Heart right ventricle (tissue), 16 donors: ENCODE measurements around the gene FRMD5. TPM values are rescaled to one million over a fixed set of nuclear protein-coding genes. Genes with fewer than 3 reads are reported as not detected.
A peak's percentile ranks its signal among the peaks of the same experiment; 100 is the strongest.

ENCODE experiments used
- ATAC-seq, 8 donors: fragments of 200-7000 bp; cut with Tn5 transposase; one replicate each; pipeline ENCODE4 v1.9.1; 2020; ENCODE audit warnings: mild to moderate bottlenecking in 8 of 8, moderate library complexity in 8 of 8, moderate number of reproducible peaks in 1 of 8
- DNase-seq, 2 donors: peaks; one replicate each; pipeline ENCODE4 v3.0.0-alpha.2; 2020
- H3K27ac ChIP-seq, 10 donors: fragments of 200-600 bp; sonication (generic) in 2 of 10; one replicate each; pipeline versions ENCODE4 v1.5.0 to v1.8.0; 2020 to 2022; ENCODE audit warnings: mild to moderate bottlenecking in 3 of 10
- H3K27me3 ChIP-seq, 7 donors: fragments of 200-600 bp; one replicate each; pipeline ENCODE4 v1.8.0; 2021 to 2022; ENCODE audit warnings: mild to moderate bottlenecking in 2 of 7
- H3K36me3 ChIP-seq, 9 donors: fragments of 200-600 bp; sonication (generic) in 1 of 9; one replicate each; pipeline versions ENCODE4 v1.5.0 to v1.8.0; 2020 to 2022; ENCODE audit warnings: mild to moderate bottlenecking in 2 of 9
- H3K4me1 ChIP-seq, 9 donors: fragments of 200-600 bp; sonication (generic) in 1 of 9; one replicate each; pipeline versions ENCODE4 v1.5.0 to v1.8.0; 2020 to 2022; ENCODE audit warnings: mild to moderate bottlenecking in 4 of 9
- H3K4me3 ChIP-seq, 10 donors: fragments of 200-600 bp; sonication (generic) in 2 of 10; one replicate each; pipeline versions ENCODE4 v1.5.0 to v1.8.0; 2020 to 2022; ENCODE audit warnings: mild to moderate bottlenecking in 7 of 10, moderate library complexity in 2 of 10
- H3K9me3 ChIP-seq, 11 donors: fragments of 200-600 bp in 10 of 11; sonication (generic) in 2 of 11; one replicate each; pipeline versions ENCODE4 v1.5.0 to v1.8.0; 2013 to 2022; ENCODE audit warnings: mild to moderate bottlenecking in 2 of 11, control low read depth in 1 of 11, moderate library complexity in 1 of 11
- WGBS, 2 donors: extraction: QIAGEN DNeasy Blood & Tissue Kit; methylation state at CpG; one replicate each; pipeline ENCODE4 v1.1.7; 2013; ENCODE audit warnings: inconsistent platforms in 1 of 2; 5-methylcytosine and 5-hydroxymethylcytosine counted together
- intact Hi-C, 10 donors: fragments of 100-400 bp; cut with DNase I; formaldehyde crosslinking; loops; one replicate each; pipeline versions ENCODE4 v1.11.1 to v1.14.2; 2022
- polyA plus RNA-seq, 2 donors: library from polyadenylated mRNA; stranded (reverse); fragments of 200-250 nt; gene quantifications; one replicate each; pipeline ENCODE4 v1.2.3, GENCODE V29; 2013
- total RNA-seq, 10 donors: library from RNA; stranded (reverse); fragmentation: NEBNext Ultra II Directional in 3 of 10; extraction: Animal tissue kit (Norgen Biotek cat#: 25700) in 3 of 10; gene quantifications; one replicate each; pipeline versions ENCODE4 v1.2.1 to v1.2.4, GENCODE V29; 2021 to 2023
- TF ChIP-seq, protein P1 (sequence below), 9 donors: fragments of 200-600 bp; sonication (generic) in 2 of 9; IDR thresholded peaks; one replicate each; pipeline versions ENCODE4 v1.5.0 to v1.8.0; 2021 to 2022; ENCODE audit warnings: antibody characterized with exemption in 9 of 9, mild to moderate bottlenecking in 5 of 9, moderate library complexity in 1 of 9
- donor health status: Arrhythmogenic right ventricular cardiomyopathy.
- donor health status: ischemic (EF 13 %, LVEDD 7.1; RV severe dilation, severe dysfunction).
- donor health status: healthy with polysubstance abuse.
- donor health status: DM: no; HTN: yes; CAD: no.
- donor health status: DM: no; HTN: no; CAD: no.
- donor health status: ischemic (EF 25% LVEDD 6.9; RV normal size, moderate dysfunction).
- donor health status: ischemic (EF 25% LVEDD 5.7; RV mildly dilated, moderate dysfunction).
- donor health status: healthy.
- donor health status: DM: yes; HTN: yes; CAD: no.
- donor health status: Ischemic cardiomyopathy.
- donor health status: ischemic (EF 35%, LVEDD 5.7; RV mildly dilated, moderate dysfunction).
- donor health status: nonischemic (EF 11% LVEDD 7.7; RV severe dilation, severe dysfunction).
- donor health status: DM: yes; HTN: yes; CAD: no.
- donor health status: PGD.
- donor health status: ischemic (EF 29% LVEDD 5.4; RV normal size, mild dysfunction).
- donor health status: nonischemic (EF 23%, LVEDD 6.1; RV moderate dilation, normal function).

Gene FRMD5
- total and polyA plus RNA-seq, 12 donors = 7.2 to 86.3 (median 55.3) TPM

DNA sequence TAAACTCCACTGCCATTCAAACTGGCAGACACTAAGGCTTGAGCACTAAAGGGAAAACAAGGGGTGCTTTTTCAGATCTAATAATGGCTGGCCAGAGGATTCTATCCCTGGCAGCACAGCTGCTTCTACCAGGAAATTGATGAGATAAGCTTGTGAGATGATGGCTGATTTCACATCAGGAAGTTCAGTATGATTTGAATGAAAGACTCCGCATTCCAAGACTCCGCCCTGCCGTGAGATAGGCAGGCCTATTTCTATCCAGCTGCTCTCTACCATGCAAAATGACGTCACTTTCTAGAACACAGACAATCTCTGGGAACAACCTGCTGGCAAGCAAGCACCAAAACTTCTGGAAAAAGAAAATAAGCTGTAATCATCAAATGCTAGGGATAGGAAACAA is 196.5 kb downstream of the FRMD5 start:
- TF ChIP-seq, protein P1, sequence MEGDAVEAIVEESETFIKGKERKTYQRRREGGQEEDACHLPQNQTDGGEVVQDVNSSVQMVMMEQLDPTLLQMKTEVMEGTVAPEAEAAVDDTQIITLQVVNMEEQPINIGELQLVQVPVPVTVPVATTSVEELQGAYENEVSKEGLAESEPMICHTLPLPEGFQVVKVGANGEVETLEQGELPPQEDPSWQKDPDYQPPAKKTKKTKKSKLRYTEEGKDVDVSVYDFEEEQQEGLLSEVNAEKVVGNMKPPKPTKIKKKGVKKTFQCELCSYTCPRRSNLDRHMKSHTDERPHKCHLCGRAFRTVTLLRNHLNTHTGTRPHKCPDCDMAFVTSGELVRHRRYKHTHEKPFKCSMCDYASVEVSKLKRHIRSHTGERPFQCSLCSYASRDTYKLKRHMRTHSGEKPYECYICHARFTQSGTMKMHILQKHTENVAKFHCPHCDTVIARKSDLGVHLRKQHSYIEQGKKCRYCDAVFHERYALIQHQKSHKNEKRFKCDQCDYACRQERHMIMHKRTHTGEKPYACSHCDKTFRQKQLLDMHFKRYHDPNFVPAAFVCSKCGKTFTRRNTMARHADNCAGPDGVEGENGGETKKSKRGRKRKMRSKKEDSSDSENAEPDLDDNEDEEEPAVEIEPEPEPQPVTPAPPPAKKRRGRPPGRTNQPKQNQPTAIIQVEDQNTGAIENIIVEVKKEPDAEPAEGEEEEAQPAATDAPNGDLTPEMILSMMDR (IDR thresholded peaks at IDR 0.05) = no peak
- WGBS, 2 donors = 14 to 29% methylated on average over 4 of the region's 4 CpGs
- H3K27me3 ChIP-seq = no peaks in the 10 kb centered on the region
- H3K4me3 ChIP-seq = peak overlapping the region in 4 of 10 donors; percentile 2 to 21 (median 12)
- H3K36me3 ChIP-seq = no peaks in the 10 kb centered on the region
- DNase-seq (peak; percentile 21 to 45), ATAC-seq (peak; percentile 58 to 94 (median 91))
- H3K27ac ChIP-seq = peak overlapping the region in 5 of 10 donors; percentile 1 to 59 (median 54)
- H3K9me3 ChIP-seq = no peaks in the 10 kb centered on the region
- intact Hi-C loops = loop anchor here in 1 of 10 donors (10.0 kb wide), 1 partner anchor 56 kb away; no protein-coding TSS in a partner anchor
- H3K4me1 ChIP-seq = peaks cover 0 to 24% (median 13%) of the 10 kb centered on the region in 9 donors

DNA sequence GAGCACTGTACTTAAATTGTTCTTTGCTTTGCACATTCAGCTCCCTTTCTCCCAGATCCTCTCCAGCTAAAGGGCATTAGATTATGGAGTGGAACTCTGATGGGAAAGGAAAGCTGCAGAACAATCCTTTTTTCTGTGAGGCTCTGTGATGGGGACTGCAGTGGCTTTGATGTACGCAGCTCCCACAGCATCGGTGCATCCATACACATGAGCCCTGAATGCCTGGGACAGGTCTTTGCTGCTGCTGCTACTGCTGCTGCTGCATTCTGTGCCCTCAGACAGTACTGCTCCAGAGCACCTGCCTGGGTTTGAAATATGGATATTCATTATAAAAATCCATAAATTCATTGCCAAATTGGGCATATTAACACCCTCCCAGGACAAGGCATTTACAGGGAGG is 203.9 kb downstream of the FRMD5 start:
- 71 to 74% methylated on average over 2 of the region's 2 CpGs for WGBS, 2 donors
- Histone ChIP-seq H3K27ac (no peak overlapping the region), H3K4me3 (no peak overlapping the region), H3K4me1 (no peaks in the 10 kb centered on the region), H3K36me3 (no peaks in the 10 kb centered on the region), H3K27me3 (no peaks in the 10 kb centered on the region), H3K9me3 (no peaks in the 10 kb centered on the region)
- ATAC-seq (no peak), DNase-seq (no peak)
- TF ChIP-seq, protein P1 (IDR thresholded peaks at IDR 0.05) = no peak
- intact Hi-C loops = loop anchor here in 1 of 10 donors (10.0 kb wide), 1 partner anchor 64 kb away; no protein-coding TSS in a partner anchor

DNA sequence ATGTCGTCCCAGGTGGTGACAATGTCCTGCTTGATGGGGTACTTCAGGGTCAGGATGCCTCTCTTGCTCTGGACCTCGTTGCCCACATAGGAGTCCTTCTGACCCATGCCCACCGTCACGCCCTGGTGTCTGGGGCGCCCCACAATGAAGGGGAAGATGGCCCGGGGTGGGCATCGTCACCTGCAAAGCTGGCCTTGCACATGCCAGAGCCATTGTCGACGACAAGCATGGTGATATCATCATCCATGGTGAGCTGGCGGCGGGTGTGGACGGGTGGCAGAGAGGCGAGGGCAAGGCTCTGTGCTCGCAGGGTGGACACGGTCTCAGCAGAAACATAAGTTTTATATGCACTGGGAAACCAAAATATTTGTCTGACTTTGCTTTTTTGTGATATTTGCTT is 205.1 kb downstream of the FRMD5 start:
- no peak for ATAC-seq
- TF ChIP-seq, protein P1 (IDR thresholded peaks at IDR 0.05) = no peak
- no peaks in the 10 kb centered on the region for H3K4me1 ChIP-seq
- WGBS, 2 donors = 93 to 94% methylated on average over 15 of the region's 15 CpGs
- H3K36me3 ChIP-seq = no peaks in the 10 kb centered on the region
- no peak for DNase-seq
- intact Hi-C loops = loop anchor here in 1 of 10 donors (10.0 kb wide), 1 partner anchor 65 kb away; no protein-coding TSS in a partner anchor
- no peaks in the 10 kb centered on the region for H3K27me3 ChIP-seq
- no peak overlapping the region for H3K4me3 ChIP-seq
- H3K9me3 ChIP-seq = no peaks in the 10 kb centered on the region
- no peak overlapping the region for H3K27ac ChIP-seq

DNA sequence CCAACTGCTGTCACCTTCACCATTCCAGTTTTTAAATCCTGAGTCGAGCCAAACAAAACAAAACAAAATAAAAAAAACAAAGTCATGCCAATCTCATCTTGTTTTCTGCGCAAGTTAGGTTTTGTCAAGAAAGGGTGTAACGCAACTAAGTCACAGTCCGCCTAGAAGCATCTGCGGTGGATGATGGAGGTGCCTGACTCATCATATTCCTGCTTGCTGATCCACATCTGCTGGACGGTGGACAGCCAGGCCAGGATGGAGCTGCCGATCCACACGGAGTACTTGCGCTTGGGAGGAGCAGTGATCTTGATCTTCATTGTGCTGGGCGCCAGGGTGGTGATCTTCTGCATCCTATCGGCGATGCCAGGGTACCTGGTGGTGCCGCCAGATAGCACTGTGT is 206.2 kb downstream of the FRMD5 start:
- ATAC-seq = no peak
- 95 to 96% methylated on average over 13 of the region's 13 CpGs for WGBS, 2 donors

More for the DNA sequence above, 206.2 kb downstream of the FRMD5 start:
- H3K4me3 ChIP-seq = no peak overlapping the region
- no peak for DNase-seq
- H3K9me3 ChIP-seq = no peaks in the 10 kb centered on the region
- H3K4me1 ChIP-seq = no peaks in the 10 kb centered on the region
- TF ChIP-seq, protein P1 (IDR thresholded peaks at IDR 0.05) = no peak
- H3K27ac ChIP-seq = no peak overlapping the region
- no peaks in the 10 kb centered on the region for H3K27me3 ChIP-seq
- intact Hi-C loops = no loop called here
- H3K36me3 ChIP-seq = no peaks in the 10 kb centered on the region
